CD4-positive, alpha-beta T cell treated with Interleukin-6 at 100 ng/mL for 8 hours (primary cell): Measurements from ENCODE around the gene TBC1D22A.
"Not testable (repeated sequence)": the region's sequence is repeated elsewhere in the genome, so short reads cannot be mapped to it uniquely, and the experiment has no call there.

Experiments
- DNase-seq: peaks from one replicate; pipeline ENCODE4 v3.0.0-alpha.2; 2020; ENCODE audit warnings: mixed read lengths, low spot score

Gene TBC1D22A

GRCh38 chr22:47157093-47157420 is 394.6 kb downstream of the TBC1D22A start:
- DNase-seq, result no peak

DNA sequence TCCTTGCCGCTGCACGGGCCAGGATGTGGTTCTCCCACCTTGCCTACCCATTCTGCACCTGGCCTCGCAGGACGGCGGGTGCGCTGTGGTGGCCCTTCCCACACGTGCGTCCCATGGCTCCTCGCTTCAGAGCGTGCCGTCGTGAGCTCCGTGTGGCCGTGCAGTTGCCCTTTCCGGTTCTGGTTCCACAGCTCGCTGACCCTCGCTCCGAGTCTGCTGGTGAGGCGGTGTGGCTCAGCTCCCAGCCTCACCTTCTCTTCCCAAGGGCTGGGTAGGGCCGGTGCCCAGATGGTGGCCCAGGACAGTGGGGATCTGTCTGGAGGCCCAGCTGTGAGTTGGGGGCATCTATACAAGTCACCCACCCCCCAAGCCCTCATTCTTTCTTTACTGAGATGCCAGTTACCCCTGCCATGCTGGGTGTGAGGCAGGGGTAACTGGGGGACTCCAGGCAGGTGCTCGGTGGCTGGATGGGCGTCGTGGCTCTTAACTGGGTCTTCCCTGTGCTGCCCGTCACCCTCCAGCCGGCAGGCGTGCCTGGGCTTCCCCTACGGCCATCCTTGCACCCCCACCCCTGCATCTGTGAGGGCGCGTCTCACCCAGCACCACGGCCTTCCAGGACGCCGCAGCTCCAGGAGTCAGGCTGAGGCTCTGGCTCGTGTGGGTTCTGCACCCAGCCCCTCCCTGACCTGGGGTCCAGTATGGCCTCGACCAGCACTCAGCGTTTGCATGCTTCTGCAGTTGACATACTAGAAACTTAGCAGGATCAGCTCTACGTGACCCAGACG is 395.2 kb downstream of the TBC1D22A start:
- no peak for DNase-seq

DNA sequence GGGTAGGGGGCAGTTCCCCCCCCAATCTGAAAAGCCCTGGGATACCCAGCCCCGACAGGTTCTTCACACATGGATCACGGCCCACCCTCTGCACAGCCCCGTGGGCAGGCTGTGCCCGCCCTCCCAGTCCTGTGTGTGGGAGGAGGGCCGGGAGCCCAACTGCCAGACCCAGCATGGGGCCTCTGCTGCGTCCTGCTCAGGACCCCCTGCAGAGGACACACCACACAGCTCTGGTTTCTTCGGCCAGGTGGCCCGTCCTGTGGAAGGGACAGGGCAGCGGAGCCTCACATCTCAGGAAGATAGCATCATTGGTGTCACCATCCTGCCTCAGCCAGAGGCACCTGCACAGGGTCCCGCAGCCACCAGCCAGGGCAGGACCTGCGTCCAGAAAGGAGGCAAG is 396.0 kb downstream of the TBC1D22A start:
- DNase-seq, result no peak

DNA sequence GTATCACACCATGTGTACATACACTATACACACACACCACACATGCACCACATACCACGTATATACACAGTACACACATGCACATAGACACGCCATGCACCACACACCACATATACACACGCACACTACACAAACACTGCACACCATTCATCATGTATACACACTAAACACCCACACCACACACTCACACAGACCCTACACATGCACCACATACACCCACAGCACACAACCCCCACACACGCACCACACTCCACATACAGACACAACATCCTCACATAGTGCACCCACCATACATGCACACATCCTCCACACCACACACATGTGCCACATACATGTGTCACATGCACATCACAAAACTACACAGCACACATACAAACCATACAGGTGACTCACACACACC is 397.1 kb downstream of the TBC1D22A start:
- DNase-seq, result no peak

- DNase-seq, result no peak
Observed at GRCh38 chr22:47160141-47160541, 397.7 kb downstream of the TBC1D22A start.

DNA sequence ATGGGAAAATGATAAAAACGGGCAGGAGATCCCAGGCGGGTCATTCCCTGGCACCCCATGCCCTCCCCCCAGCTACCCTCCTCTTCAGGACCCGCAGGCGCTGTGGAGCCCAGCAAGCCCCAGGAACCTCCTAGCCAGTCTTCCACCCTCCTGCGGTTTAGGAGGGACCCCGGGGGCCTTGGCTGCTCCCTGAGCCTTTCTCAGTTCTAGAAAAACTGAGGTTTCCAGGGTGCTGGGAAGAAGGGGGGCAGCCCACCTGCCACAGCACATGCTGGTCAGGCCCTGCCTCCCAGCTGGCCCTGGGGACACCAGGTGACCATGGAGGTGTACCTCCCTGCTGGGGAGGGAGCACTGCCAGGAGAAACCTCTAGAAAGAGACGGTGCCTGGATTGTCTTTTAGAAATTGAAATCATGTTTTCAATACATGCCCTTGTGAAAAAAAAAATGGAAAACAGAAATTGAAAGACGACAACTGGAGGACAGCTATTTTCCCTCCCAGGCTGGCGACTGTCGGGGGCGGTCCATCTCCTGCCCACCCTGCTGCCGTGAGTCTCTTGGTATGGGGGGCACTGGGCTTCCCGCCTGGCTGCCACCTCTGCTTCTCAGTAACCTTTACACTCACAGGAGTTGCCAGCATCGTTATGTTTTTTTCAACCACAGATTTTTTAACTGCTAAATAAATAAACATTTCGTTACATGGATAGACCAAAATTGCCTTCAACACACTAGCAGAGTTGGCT is 398.5 kb downstream of the TBC1D22A start:
- no peak for DNase-seq

GRCh38 chr22:47161631-47162030 is 399.2 kb downstream of the TBC1D22A start:
- no peak for DNase-seq

- DNase-seq, result no peak
Observed at GRCh38 chr22:47162865-47163264, 400.4 kb downstream of the TBC1D22A start.

DNA sequence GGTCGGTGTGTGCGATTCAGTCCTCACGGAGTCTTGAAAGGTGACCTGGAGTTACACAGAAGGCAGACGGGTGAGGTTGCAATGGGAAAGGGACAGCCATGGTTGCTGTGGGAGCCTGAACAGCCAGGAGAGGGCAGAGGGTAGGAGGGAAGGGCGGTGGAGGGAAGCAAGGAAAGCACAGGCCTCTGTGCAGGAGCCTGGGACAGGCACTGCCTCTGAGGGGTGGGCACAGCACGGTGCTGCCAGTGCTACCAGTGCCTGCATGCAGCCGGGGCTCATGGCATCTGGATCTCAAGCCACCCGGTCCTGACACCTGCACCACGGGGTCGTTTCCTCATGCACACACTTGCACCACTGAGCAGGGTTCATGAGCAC is 401.0 kb downstream of the TBC1D22A start:
- DNase-seq, result no peak

DNA sequence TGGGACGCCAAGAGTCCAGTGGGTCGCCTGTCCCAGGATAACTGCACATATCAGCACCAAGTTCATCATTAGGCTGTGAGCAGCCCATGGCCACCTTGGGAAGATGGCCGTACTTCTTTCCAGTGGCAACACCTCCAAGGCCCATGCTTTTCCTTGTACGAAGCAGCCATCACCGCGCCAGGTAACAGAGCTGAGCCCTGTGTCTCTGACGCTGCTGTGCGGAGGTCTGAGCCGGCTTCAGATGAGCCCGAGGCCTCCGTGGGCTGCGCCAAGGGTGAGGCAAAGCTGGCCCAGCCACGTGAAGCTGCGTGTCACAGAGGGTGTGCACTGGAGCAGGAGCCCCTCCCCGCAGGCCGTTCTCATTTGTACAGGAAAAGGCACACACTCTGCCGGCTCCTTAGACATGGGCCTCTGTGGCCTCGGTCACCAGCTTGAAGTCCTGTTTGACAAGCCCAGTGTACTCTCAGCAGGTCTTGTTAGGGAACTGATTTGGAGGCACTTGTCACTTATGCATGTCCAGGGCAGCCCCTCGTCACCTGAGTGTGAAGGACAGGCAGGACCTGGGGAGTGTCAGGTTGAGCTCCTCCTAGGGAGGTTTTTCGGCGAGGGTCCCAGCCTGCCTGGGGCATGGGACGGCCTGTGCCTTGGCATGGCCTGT is 401.5 kb downstream of the TBC1D22A start:
- DNase-seq, result no peak

GRCh38 chr22:47164514-47165337 is 402.3 kb downstream of the TBC1D22A start:
- no peak for DNase-seq

- DNase-seq, result no peak
Observed at GRCh38 chr22:47165338-47166032, 403.0 kb downstream of the TBC1D22A start.

GRCh38 chr22:47166033-47166404 is 403.6 kb downstream of the TBC1D22A start:
- DNase-seq, result no peak

DNA sequence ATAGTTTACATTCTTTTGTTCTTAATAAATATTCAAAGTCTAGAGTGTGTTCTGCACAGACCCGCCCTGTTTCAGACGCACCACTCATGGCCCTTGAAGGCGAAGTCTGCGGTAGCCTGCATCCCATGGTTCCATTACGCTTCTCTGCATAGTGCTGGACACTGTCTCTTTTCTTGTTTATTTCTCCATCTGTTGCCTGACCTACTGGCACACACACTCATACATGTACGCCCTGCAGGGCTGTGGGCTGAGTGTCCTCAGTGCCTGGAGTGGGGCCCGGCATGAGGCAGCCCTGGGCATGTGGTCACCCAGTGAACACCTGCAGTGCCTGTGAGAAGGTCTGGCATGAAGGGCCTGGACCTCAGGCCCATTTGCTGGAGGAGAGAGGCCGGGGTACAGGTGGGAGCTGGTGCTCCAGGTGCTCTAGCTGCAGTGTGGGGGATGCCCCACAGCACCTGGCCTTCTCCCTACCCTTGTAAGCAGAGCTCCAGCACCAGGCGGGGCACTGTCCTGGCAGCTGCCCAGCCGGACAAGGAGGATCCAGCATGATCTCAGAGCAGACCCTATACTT is 404.1 kb downstream of the TBC1D22A start:
- DNase-seq, result no peak

- DNase-seq, result no peak
Observed at GRCh38 chr22:47167056-47167455, 404.6 kb downstream of the TBC1D22A start.

GRCh38 chr22:47167921-47168320 is 405.5 kb downstream of the TBC1D22A start:
- DNase-seq, result not testable (repeated sequence)

- no peak for DNase-seq
Observed at GRCh38 chr22:47168441-47168840, 406.0 kb downstream of the TBC1D22A start.

GRCh38 chr22:47168900-47169800 is 406.7 kb downstream of the TBC1D22A start:
- DNase-seq, result no peak

GRCh38 chr22:47169801-47170140 is 407.3 kb downstream of the TBC1D22A start:
- DNase-seq, result no peak
